ENCODE results near the gene NFATC1. TPM values are rescaled to one million over a fixed set of nuclear protein-coding genes. Genes with fewer than 3 reads are reported as not detected.
A peak's percentile ranks its signal among the peaks of the same experiment; 100 is the strongest.

Gene NFATC1
- total and polyA plus RNA-seq, 5 donors = 14.7 to 25.3 (median 20.3) TPM

- ATAC-seq (peak in 1 of 2 donors; percentile 6), DNase-seq (no peak)
- Histone ChIP-seq H3K27me3 (ENCODE audit: control insufficient read depth, insufficient read depth) (no peaks in the 10 kb centered on the region), H3K9me3 (ENCODE audit: control insufficient read depth, low read length) (no peaks in the 10 kb centered on the region), H3K27ac (ENCODE audit: low read length) (no peak overlapping the region), H3K4me1 (ENCODE audit: control insufficient read depth, insufficient read depth, low read length) (no peaks in the 10 kb centered on the region), H3K4me3 (ENCODE audit: low read length) (no peak overlapping the region)
- intact Hi-C loops (cut with DNase I) = no loop called here
- 94% methylated on average over 10 of the region's 10 CpGs for WGBS
These were observed 76.4 kb downstream of the NFATC1 start for GRCh38 chr18:79472176-79472575.

- H3K27me3 ChIP-seq (ENCODE audit: control insufficient read depth, insufficient read depth) = no peaks in the 10 kb centered on the region
- intact Hi-C loops (cut with DNase I) = no loop called here
- peak in 1 of 3 donors; percentile 9 for DNase-seq
- no peak overlapping the region for H3K27ac ChIP-seq (ENCODE audit: low read length)
- H3K9me3 ChIP-seq (ENCODE audit: control insufficient read depth, low read length) = no peaks in the 10 kb centered on the region
- no peaks in the 10 kb centered on the region for H3K4me1 ChIP-seq (ENCODE audit: control insufficient read depth, insufficient read depth, low read length)
- ATAC-seq = no peak
- 98% methylated on average over 13 of the region's 13 CpGs for WGBS
- H3K4me3 ChIP-seq (ENCODE audit: low read length) = no peak overlapping the region
These were observed 77.2 kb downstream of the NFATC1 start for GRCh38 chr18:79472946-79473345.

- Histone ChIP-seq H3K27me3 (ENCODE audit: control insufficient read depth, insufficient read depth) (no peaks in the 10 kb centered on the region), H3K4me1 (ENCODE audit: control insufficient read depth, insufficient read depth, low read length) (no peaks in the 10 kb centered on the region), H3K4me3 (ENCODE audit: low read length) (no peak overlapping the region), H3K27ac (ENCODE audit: low read length) (no peak overlapping the region), H3K9me3 (ENCODE audit: control insufficient read depth, low read length) (no peaks in the 10 kb centered on the region)
- WGBS = 92% methylated on average over 54 of the region's 54 CpGs
- DNase-seq = peak; percentile 12 to 56 (median 55)
- intact Hi-C loops (cut with DNase I) = no loop called here
- peak in 1 of 2 donors; percentile 54 for ATAC-seq
These were observed 80.5 kb downstream of the NFATC1 start for GRCh38 chr18:79476031-79476917.

GRCh38 chr18:79476918-79477571 is 81.3 kb downstream of the NFATC1 start:
- no peak overlapping the region for H3K4me3 ChIP-seq (ENCODE audit: low read length)
- no peaks in the 10 kb centered on the region for H3K27me3 ChIP-seq (ENCODE audit: control insufficient read depth, insufficient read depth)
- 73% methylated on average over 13 of the region's 13 CpGs for WGBS
- no peaks in the 10 kb centered on the region for H3K4me1 ChIP-seq (ENCODE audit: control insufficient read depth, insufficient read depth, low read length)
- no peaks in the 10 kb centered on the region for H3K9me3 ChIP-seq (ENCODE audit: control insufficient read depth, low read length)
- intact Hi-C loops (cut with DNase I) = no loop called here
- ATAC-seq (no peak), DNase-seq (peak in 1 of 3 donors; percentile 12)
- no peak overlapping the region for H3K27ac ChIP-seq (ENCODE audit: low read length)

GRCh38 chr18:79477711-79478483 is 82.2 kb downstream of the NFATC1 start:
- ATAC-seq (peak in 1 of 2 donors; percentile 18), DNase-seq (peak; percentile 5 to 33 (median 27))
- intact Hi-C loops (cut with DNase I) = no loop called here
- Histone ChIP-seq H3K27ac (ENCODE audit: low read length) (no peak overlapping the region), H3K9me3 (ENCODE audit: control insufficient read depth, low read length) (no peaks in the 10 kb centered on the region), H3K27me3 (ENCODE audit: control insufficient read depth, insufficient read depth) (no peaks in the 10 kb centered on the region), H3K4me1 (ENCODE audit: control insufficient read depth, insufficient read depth, low read length) (no peaks in the 10 kb centered on the region), H3K4me3 (ENCODE audit: low read length) (no peak overlapping the region)
- WGBS = 87% methylated on average over 22 of the region's 22 CpGs

GRCh38 chr18:79478484-79479115 is 82.9 kb downstream of the NFATC1 start:
- Histone ChIP-seq H3K4me3 (ENCODE audit: low read length) (no peak overlapping the region), H3K27me3 (ENCODE audit: control insufficient read depth, insufficient read depth) (no peaks in the 10 kb centered on the region), H3K4me1 (ENCODE audit: control insufficient read depth, insufficient read depth, low read length) (no peaks in the 10 kb centered on the region), H3K27ac (ENCODE audit: low read length) (no peak overlapping the region), H3K9me3 (ENCODE audit: control insufficient read depth, low read length) (no peaks in the 10 kb centered on the region)
- WGBS = 96% methylated on average over 33 of the region's 33 CpGs
- ATAC-seq = peak; percentile 8 to 19
- DNase-seq = peak; percentile 6 to 44 (median 35)
- intact Hi-C loops (cut with DNase I) = no loop called here

- intact Hi-C loops (cut with DNase I) = no loop called here
- no peaks in the 10 kb centered on the region for H3K27me3 ChIP-seq (ENCODE audit: control insufficient read depth, insufficient read depth)
- no peaks in the 10 kb centered on the region for H3K9me3 ChIP-seq (ENCODE audit: control insufficient read depth, low read length)
- H3K27ac ChIP-seq (ENCODE audit: low read length) = no peak overlapping the region
- WGBS = 91% methylated on average over 25 of the region's 25 CpGs
- no peak overlapping the region for H3K4me3 ChIP-seq (ENCODE audit: low read length)
- DNase-seq (peak; percentile 7 to 49 (median 14)), ATAC-seq (no peak)
- H3K4me1 ChIP-seq (ENCODE audit: control insufficient read depth, insufficient read depth, low read length) = no peaks in the 10 kb centered on the region
These were observed 83.5 kb downstream of the NFATC1 start for GRCh38 chr18:79479116-79479760.

GRCh38 chr18:79479761-79480161 is 84.0 kb downstream of the NFATC1 start:
- WGBS = 94% methylated on average over 20 of the region's 20 CpGs
- intact Hi-C loops (cut with DNase I) = no loop called here
- H3K27me3 ChIP-seq (ENCODE audit: control insufficient read depth, insufficient read depth) = no peaks in the 10 kb centered on the region
- H3K4me3 ChIP-seq (ENCODE audit: low read length) = no peak overlapping the region
- DNase-seq = peak; percentile 8 to 50 (median 39)
- ATAC-seq = no peak
- H3K4me1 ChIP-seq (ENCODE audit: control insufficient read depth, insufficient read depth, low read length) = no peaks in the 10 kb centered on the region
- no peaks in the 10 kb centered on the region for H3K9me3 ChIP-seq (ENCODE audit: control insufficient read depth, low read length)
- H3K27ac ChIP-seq (ENCODE audit: low read length) = no peak overlapping the region

GRCh38 chr18:79480171-79481045 is 84.7 kb downstream of the NFATC1 start:
- no peaks in the 10 kb centered on the region for H3K4me1 ChIP-seq (ENCODE audit: control insufficient read depth, insufficient read depth, low read length)
- H3K27me3 ChIP-seq (ENCODE audit: control insufficient read depth, insufficient read depth) = no peaks in the 10 kb centered on the region
- ATAC-seq (no peak), DNase-seq (peak; percentile 11 to 43 (median 32))
- H3K9me3 ChIP-seq (ENCODE audit: control insufficient read depth, low read length) = no peaks in the 10 kb centered on the region
- 91% methylated on average over 41 of the region's 41 CpGs for WGBS
- no peak overlapping the region for H3K27ac ChIP-seq (ENCODE audit: low read length)
- intact Hi-C loops (cut with DNase I) = no loop called here
- H3K4me3 ChIP-seq (ENCODE audit: low read length) = no peak overlapping the region
